Keratinocyte (primary cell): ENCODE data around the gene TMEM150B. TPM values are rescaled to one million over a fixed set of nuclear protein-coding genes. Genes with fewer than 3 reads are reported as not detected.

Source experiments
- DNase-seq: peaks from one replicate; pipeline ENCODE4 v3.0.0-alpha.2; 2011; ENCODE audit warnings: low read depth, missing footprints, low spot score
- FAIRE-seq: peaks from 2 replicates; lab custom pipeline; 2011; peaks lifted over from hg19 to GRCh38; lab: Jason Lieb, UNC
- H2AFZ ChIP-seq: 2 replicates; pipeline ENCODE4 v1.6.0; 2012; ENCODE audit warnings: low read length, control low read depth, inconsistent platforms; ENCODE audit not compliant: control insufficient read depth
- H3K27ac ChIP-seq: 2 replicates; pipeline ENCODE4 v1.5.1; 2011; ENCODE audit warnings: low read length; ENCODE audit not compliant: control insufficient read depth, insufficient read depth
- H3K27me3 ChIP-seq: 3 replicates; pipeline ENCODE4 v1.6.0; 2011; ENCODE audit warnings: low read length; ENCODE audit not compliant: control insufficient read depth, insufficient read depth; ENCODE audit errors: extremely low read depth
- H3K36me3 ChIP-seq, 2 experiments: 2 replicates in 1 of 2; 3 replicates in 1 of 2; pipeline ENCODE4 v1.5.1; 2011; ENCODE audit warnings: low read length in 2 of 2, mild to moderate bottlenecking in 1 of 2; ENCODE audit not compliant: control insufficient read depth in 2 of 2, insufficient read depth in 2 of 2; ENCODE audit errors: extremely low read depth in 1 of 2
- H3K4me1 ChIP-seq: 3 replicates; pipeline ENCODE4 v1.5.1; 2011; ENCODE audit warnings: low read length; ENCODE audit not compliant: control insufficient read depth, insufficient read depth; ENCODE audit errors: extremely low read depth
- H3K4me2 ChIP-seq: 3 replicates; pipeline ENCODE4 v1.6.0; 2011; ENCODE audit warnings: low read depth, low read length; ENCODE audit not compliant: control insufficient read depth, insufficient read depth; ENCODE audit errors: extremely low read depth
- H3K4me3 ChIP-seq, 3 experiments: fragments of 200-600 bp in 1 of 3; sonication (generic) in 1 of 3; 2 replicates in 2 of 3; 3 replicates in 1 of 3; pipeline ENCODE4 v1.5.1; 2011 to 2016; ENCODE audit warnings: low read length in 3 of 3, mild to moderate bottlenecking in 3 of 3, control low read depth in 2 of 3, inconsistent platforms in 1 of 3, low read depth in 1 of 3, mixed read lengths in 1 of 3, mixed run types in 1 of 3, moderate library complexity in 1 of 3; ENCODE audit not compliant: control insufficient read depth in 2 of 3, insufficient read depth in 2 of 3; ENCODE audit errors: extremely low read depth in 1 of 3
- H3K79me2 ChIP-seq: 2 replicates; pipeline ENCODE4 v1.6.0; 2012; ENCODE audit warnings: low read length; ENCODE audit not compliant: control insufficient read depth, insufficient read depth
- H3K9ac ChIP-seq: 3 replicates; pipeline ENCODE4 v1.6.0; 2011; ENCODE audit warnings: low read length; ENCODE audit not compliant: control insufficient read depth, insufficient read depth; ENCODE audit errors: extremely low read depth
- H3K9me1 ChIP-seq: 3 replicates; pipeline ENCODE4 v1.6.0; 2011; ENCODE audit warnings: low read length; ENCODE audit not compliant: control insufficient read depth, insufficient read depth; ENCODE audit errors: extremely low read depth
- H3K9me3 ChIP-seq: 2 replicates; pipeline ENCODE4 v1.5.1; 2012; ENCODE audit warnings: low read depth, low read length; ENCODE audit not compliant: control insufficient read depth
- H4K20me1 ChIP-seq: 3 replicates; pipeline ENCODE4 v1.6.0; 2011; ENCODE audit warnings: low read length; ENCODE audit not compliant: control insufficient read depth, insufficient read depth; ENCODE audit errors: extremely low read depth
- EZH2 ChIP-seq: IDR thresholded peaks from one replicate; pipeline ENCODE4 v1.6.1; 2012; ENCODE audit warnings: inconsistent platforms, mild to moderate bottlenecking, low read length, moderate library complexity
- dilution Hi-C: fragments of 300-500 bp; cut with MboI; formaldehyde crosslinking; loops from one replicate; pipeline ENCODE4 v1.7.0; 2020; ENCODE audit warnings: low sequenced_read_pairs; ENCODE audit not compliant: extremely low pct_ligation_motif_present
- polyA plus RNA-seq, 5 experiments: library from polyadenylated mRNA; depleted of rRNA in 3 of 5; stranded (reverse) in 3 of 5; stranded (forward) in 1 of 5; unstranded in 1 of 5; fragments of >200 nt; gene quantifications; 1 replicate in 1 of 5; 2 replicates in 3 of 5; 3 replicates in 1 of 5; pipeline versions ENCODE4 v1.2.1 to v1.2.3, GENCODE V29; 2011 to 2012; ENCODE audit warnings: missing spikeins in 2 of 5, low read depth in 1 of 5, low replicate concordance in 1 of 5
- TF ChIP-seq, protein P1 (sequence below), 3 experiments: IDR thresholded peaks in 1 of 3; conservative IDR thresholded peaks in 1 of 3; optimal IDR thresholded peaks in 1 of 3; 2 replicates in 2 of 3; 3 replicates in 1 of 3; pipeline versions ENCODE3 to v1.5.1; 2011; ENCODE audit warnings: low read length in 3 of 3, mild to moderate bottlenecking in 3 of 3, moderate library complexity in 2 of 3, control low read depth in 1 of 3, inconsistent platforms in 1 of 3; ENCODE audit not compliant: insufficient read depth in 2 of 3; ENCODE audit errors: extremely low read depth in 1 of 3

TMEM150B gene
- polyA plus RNA-seq, 1 donor (not counting 4 experiments of a cell fraction or from before 2014, with no cell fraction given), result not detected

DNA sequence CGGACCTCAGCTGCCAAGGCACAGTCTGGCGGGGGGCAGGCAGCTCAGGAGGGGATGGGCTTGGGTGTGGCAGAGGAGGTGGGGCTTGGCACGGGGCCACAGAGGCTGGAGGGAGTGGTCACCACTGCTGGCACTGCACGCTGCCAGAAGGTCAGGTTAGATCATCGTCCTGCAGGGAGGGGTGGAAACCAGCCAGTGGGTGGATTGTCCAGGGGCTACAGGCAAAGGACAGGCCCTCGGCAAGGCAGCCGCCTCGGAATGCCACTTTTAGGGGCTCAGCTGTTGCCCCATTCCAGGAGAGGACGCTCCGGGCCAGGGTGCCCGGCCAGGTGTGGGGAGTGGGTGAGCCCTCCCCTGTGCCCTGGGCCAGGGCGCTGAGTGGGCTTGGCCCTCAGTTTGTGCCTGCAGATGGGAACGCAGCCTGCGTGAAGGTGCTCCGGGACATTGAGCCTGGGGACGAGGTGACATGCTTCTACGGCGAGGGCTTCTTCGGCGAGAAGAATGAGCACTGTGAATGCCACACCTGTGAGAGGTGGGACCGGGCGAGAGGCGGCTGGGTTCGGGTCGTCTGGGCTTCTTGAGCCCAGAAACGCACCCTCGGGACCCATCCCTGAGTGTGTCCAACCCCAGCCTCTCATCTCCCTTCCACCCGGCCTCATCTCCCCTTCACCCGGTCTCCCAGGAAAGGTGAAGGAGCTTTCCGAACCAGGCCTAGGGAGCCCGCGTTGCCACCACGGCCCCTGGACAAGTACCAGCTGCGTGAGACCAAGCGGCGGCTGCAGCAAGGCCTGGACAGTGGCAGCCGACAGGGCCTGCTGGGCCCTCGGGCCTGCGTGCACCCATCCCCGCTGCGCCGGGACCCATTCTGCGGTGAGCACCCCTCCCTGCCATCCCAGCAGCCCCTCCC lies 20.9 kb upstream of the TMEM150B start:
- TF ChIP-seq, protein P1, sequence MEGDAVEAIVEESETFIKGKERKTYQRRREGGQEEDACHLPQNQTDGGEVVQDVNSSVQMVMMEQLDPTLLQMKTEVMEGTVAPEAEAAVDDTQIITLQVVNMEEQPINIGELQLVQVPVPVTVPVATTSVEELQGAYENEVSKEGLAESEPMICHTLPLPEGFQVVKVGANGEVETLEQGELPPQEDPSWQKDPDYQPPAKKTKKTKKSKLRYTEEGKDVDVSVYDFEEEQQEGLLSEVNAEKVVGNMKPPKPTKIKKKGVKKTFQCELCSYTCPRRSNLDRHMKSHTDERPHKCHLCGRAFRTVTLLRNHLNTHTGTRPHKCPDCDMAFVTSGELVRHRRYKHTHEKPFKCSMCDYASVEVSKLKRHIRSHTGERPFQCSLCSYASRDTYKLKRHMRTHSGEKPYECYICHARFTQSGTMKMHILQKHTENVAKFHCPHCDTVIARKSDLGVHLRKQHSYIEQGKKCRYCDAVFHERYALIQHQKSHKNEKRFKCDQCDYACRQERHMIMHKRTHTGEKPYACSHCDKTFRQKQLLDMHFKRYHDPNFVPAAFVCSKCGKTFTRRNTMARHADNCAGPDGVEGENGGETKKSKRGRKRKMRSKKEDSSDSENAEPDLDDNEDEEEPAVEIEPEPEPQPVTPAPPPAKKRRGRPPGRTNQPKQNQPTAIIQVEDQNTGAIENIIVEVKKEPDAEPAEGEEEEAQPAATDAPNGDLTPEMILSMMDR (optimal IDR thresholded peaks at IDR 0.05 in 1 of 3, IDR thresholded peaks at IDR 0.05 in 1 of 3, conservative IDR thresholded peaks at IDR 0.05 in 1 of 3; ENCODE audit: extremely low read depth in 1 of 3, insufficient read depth in 2 of 3, low read length in 3 of 3), result no peak
- no peak for TF ChIP-seq EZH2
- Histone ChIP-seq H4K20me1 (no peaks in the 10 kb centered on the region), H3K9me1 (no peaks in the 10 kb centered on the region), H3K4me2 (no peak overlapping the region), H2AFZ (no peak overlapping the region), H3K9me3 (no peaks in the 10 kb centered on the region), H3K27me3 (no peaks in the 10 kb centered on the region), H3K4me3 (no peak overlapping the region), H3K9ac (no peak overlapping the region), H3K27ac (no peak overlapping the region), H3K36me3 (peaks cover 0 to 14% of the 10 kb centered on the region in 2 experiments), H3K4me1 (peaks cover 6% of the 10 kb centered on the region), H3K79me2 (no peaks in the 10 kb centered on the region)
- dilution Hi-C loops, result no loop called here
- FAIRE-seq, result no peak
- DNase-seq, result no peak

DNA sequence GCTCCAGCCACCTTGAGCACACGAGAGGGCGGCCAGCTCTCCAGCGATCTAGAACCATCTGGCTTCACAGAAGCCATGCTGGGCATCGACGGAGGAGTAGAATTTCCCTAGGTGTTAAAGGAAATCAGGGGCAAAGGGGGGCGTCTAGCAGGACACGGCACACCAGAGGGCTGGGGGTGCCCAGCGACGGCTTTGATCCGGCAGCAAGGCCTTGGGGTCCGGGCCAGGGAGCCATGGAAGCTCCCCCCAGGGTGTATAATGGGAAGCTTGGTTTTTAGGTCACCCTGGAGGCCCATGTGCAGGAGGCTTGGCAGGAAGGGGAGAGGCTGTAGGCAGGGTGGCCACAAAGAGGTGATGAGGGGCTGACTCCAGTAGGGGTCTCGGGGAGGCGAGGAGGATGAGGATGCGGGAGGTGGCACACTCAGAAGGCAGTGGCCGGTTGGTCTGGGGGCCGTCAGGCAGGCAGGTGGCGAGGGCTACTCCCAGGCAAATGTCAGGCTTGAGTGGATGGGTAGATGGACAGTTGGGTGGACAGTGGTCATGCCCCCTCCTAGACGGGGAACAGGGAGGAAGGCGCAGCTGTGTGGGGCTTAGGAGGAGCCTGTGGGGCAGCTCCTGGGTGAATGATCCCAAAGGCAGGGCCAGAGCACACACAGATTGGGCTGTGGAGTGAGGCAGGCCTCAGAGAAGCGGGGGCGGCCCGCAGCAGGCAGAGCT lies 20.1 kb upstream of the TMEM150B start:
- peaks cover 13% of the 10 kb centered on the region for H3K4me1 ChIP-seq
- no peak overlapping the region for H3K4me3 ChIP-seq
- H3K9ac ChIP-seq, result no peak overlapping the region
- TF ChIP-seq, protein P1 (optimal IDR thresholded peaks at IDR 0.05 in 1 of 3, IDR thresholded peaks at IDR 0.05 in 1 of 3, conservative IDR thresholded peaks at IDR 0.05 in 1 of 3; ENCODE audit: extremely low read depth in 1 of 3, insufficient read depth in 2 of 3, low read length in 3 of 3), result no peak
- no peak for TF ChIP-seq EZH2
- no peak overlapping the region for H3K27ac ChIP-seq
- H3K4me2 ChIP-seq, result no peak overlapping the region
- no peak for FAIRE-seq
- H4K20me1 ChIP-seq, result no peaks in the 10 kb centered on the region
- dilution Hi-C loops, result no loop called here
- H2AFZ ChIP-seq, result no peak overlapping the region
- peaks cover 0 to 14% of the 10 kb centered on the region in 2 experiments for H3K36me3 ChIP-seq
- DNase-seq, result no peak
- H3K9me3 ChIP-seq, result no peaks in the 10 kb centered on the region
- H3K79me2 ChIP-seq, result peaks cover 1% of the 10 kb centered on the region
- no peaks in the 10 kb centered on the region for H3K9me1 ChIP-seq
- H3K27me3 ChIP-seq, result no peaks in the 10 kb centered on the region
